Stimulated activated CD8-positive, alpha-beta memory T cell treated with anti-CD3 and anti-CD28 coated beads, Interleukin-15, amount 100 ng/mL, for 24 hours (primary cell): Measurements from ENCODE around the gene ALDH1A3.

Source experiments
- DNase-seq: peaks from one replicate; pipeline ENCODE4 v3.0.0-alpha.2; 2020; ENCODE audit warnings: low read depth

Gene ALDH1A3

GRCh38 chr15:100925480-100925879 is 45.8 kb downstream of the ALDH1A3 start:
- no peak for DNase-seq

- DNase-seq: no peak
Measured at GRCh38 chr15:100926258-100926657, 46.6 kb downstream of the ALDH1A3 start.

- no peak for DNase-seq
Measured at GRCh38 chr15:100926971-100927756, 47.5 kb downstream of the ALDH1A3 start.

DNA sequence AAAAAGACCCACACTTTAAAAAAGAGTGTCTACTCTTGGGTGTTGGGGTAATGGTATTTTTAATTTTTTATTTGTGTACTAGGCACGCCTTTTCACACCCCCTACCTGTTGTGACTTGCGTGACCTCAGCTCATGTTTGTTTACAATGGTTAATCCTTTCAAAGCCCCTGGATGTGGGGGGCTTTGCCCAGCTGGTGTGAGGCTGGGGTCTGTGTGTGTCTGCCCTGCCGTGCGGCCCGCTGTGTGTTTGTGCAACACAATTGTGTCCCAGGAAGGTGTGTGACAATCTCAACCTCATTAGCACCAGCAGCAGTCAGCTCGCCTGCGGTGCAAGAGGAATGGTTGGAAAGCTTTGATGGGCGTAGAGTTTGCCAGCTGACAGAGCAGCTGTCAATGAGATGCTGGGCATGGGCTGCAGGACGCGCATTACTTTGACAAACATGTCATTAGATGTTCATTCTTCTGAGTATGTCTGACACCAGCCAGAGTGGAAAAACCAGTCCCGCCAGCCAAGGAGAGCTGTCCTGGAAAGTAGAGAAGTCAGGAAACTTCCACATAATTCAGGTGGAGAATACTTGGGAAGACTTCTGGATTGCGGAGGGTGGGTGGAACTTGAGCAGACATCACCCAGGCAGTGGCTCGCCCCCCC is 49.1 kb downstream of the ALDH1A3 start:
- DNase-seq: no peak

GRCh38 chr15:100929641-100930042 is 50.0 kb downstream of the ALDH1A3 start:
- no peak for DNase-seq

GRCh38 chr15:100930306-100930848 is 50.7 kb downstream of the ALDH1A3 start:
- no peak for DNase-seq

GRCh38 chr15:100931143-100931890 is 51.7 kb downstream of the ALDH1A3 start:
- no peak for DNase-seq

- DNase-seq: no peak
Measured at GRCh38 chr15:100932676-100933348, 53.2 kb downstream of the ALDH1A3 start.

DNA sequence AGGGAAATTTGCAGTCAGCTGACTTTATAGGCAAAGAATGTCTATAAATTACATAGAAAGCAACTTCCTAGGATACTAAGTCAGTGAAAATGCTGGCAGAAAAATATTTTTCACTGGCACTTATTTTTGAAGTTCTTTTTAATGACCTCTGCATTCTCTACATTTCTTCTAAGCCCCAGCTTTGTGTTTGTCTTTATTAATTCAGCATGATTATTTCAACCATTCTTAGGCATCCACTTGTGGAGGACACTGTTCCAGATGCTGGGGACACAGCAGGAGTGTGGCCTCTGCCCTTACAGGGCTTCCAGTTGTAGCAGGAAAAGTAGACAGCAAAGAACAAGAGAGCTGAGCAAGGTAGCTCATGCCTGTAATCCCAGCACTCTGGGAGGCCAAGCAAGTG is 54.5 kb downstream of the ALDH1A3 start:
- no peak for DNase-seq

GRCh38 chr15:100934726-100935125 is 55.1 kb downstream of the ALDH1A3 start:
- DNase-seq: no peak

GRCh38 chr15:100937171-100937570 is 57.5 kb downstream of the ALDH1A3 start:
- no peak for DNase-seq

- no peak for DNase-seq
Measured at GRCh38 chr15:100939791-100940190, 60.2 kb downstream of the ALDH1A3 start.

DNA sequence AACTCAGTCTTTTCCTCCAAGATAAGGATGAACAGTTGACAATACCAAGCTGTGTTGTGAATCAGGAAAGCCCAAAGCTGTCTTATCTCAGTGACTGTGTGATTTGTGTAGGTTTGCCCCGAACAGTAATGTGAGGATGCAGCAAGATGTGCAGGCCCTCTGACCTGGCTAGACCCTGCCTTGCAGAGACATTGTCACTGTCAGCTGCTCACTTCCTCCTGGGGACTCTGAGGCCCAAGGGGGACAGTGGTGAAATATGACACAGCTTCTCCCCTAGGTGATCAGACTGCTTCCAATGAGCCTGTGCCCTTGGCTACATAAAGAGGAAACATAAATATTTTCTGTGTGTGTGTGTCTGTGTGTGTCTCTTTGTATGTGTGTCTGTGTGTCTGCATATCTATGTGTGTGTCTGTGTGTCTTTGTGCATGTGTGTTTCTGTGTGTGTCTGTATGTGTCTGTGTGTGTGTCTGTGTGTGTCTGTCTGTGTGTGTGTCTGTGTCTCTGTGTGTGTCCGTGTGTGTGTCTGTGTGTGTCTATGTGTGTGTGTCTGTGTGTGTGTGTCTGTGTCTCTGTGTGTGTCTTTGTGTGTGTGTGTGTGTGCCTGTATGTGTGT is 61.2 kb downstream of the ALDH1A3 start:
- DNase-seq: no peak

DNA sequence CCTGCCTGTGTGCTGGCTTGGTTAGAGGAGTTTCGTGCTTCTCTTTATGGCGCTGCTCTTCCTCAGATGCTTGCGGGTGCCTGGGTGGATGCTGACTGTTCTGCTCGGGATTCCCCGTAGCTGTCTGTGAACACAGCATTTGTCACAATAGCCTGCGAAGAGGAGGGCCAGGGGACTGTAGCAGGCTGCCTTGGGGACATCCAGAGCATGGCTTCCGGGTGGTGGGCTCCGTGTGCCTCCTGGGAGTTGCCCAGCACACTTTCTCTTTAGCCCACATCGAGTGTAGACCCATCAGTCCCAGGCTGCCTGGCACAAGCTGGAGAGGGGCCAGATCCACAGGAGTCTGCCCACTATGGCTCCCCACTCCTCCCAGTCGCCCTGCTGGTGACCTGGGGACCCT is 61.9 kb downstream of the ALDH1A3 start:
- DNase-seq: no peak

DNA sequence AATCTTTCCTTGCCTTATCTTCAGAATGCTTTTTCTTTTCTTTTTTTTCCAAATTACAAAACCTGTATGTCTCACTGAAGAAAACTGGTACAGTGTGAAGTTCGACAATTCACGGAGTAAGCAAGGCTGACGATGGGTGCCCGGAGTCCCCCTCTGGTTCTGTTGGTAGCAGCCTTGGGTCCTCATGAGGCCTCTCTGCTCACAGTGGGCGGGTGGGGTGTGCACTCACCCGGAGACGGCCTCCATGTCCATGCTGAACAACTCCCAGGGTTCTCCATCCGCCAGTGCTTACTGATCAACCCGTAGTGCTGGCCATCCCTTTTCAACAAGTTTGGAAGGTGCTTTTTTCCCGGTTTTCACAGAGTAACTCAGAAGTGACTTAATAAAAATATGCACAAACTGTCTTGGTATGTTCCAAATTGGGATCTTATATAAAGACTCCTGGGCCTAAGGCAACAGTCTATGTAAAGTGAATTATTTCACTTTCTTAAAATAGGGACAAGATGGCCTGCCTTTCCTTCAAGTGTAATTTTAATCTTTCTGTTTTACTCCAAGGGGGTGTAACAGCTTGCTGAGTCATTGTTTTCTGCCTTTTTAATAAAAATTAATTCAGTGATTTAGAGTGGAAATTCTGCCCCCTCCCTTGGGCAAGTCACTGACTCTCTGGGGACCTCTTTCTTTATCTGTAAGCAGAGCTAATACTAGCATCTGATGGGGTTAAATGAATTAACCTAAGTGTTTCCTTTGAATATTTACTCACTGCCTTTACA is 63.2 kb downstream of the ALDH1A3 start:
- no peak for DNase-seq

GRCh38 chr15:100944244-100944895 is 64.7 kb downstream of the ALDH1A3 start:
- DNase-seq: no peak

GRCh38 chr15:100944986-100945385 is 65.4 kb downstream of the ALDH1A3 start:
- DNase-seq: no peak

DNA sequence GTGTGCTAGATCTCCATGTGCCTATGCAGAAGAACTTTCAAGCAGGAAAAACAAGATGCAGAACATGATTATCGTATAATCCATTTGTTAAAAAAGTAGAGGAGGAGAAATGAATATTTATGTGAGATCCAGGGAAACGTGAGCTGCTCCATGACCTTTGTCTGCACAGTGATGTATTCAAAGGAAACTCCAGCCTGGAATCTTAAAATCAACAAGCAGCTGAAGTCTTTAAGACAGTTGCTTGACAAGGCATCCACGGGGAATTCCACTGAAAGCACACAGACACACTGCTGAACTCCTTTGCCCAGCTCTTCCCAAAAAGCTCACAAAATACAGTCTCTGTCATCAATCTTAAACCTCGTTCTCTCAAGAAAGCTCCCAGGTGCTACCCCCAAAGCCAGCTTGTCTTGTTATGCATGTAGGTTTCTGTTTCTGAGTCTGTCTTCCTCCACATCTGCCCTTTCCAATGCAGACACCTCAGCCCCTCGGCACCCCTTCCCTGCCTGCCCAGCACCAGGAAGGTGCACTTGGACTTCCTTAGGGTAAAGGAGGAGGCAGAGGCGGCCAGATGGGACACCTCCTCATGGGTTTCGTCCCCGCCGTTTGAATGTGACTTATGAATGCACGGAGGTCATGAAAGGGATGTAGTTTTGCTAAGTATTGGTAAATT is 68.3 kb downstream of the ALDH1A3 start:
- DNase-seq: no peak

DNA sequence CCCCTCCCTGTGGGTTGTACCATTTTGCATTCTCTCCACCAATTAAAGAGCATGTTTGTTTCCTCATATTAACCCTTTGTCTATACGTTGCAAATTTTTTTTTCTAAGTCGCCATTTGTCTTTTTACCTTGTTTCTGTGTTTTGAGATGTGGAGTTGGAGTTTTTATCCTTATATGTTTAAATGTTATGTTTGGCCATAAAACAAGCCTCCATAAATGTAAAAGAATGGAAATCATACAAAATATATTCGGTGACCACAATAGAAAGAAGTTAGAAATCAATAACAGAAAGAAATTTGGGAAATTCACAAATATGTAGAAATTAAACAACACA is 68.8 kb downstream of the ALDH1A3 start:
- DNase-seq: no peak

- no peak for DNase-seq
Measured at GRCh38 chr15:100949691-100950090, 70.1 kb downstream of the ALDH1A3 start.
